K562 (cell line): ENCODE results near the gene MRPL41.

ENCODE experiments used
- CTCF ChIP-seq, 3 experiments: IDR thresholded peaks in 2 of 3; conservative IDR thresholded peaks in 1 of 3; 2 replicates each; pipeline ENCODE4 v1.5.1; 2011 to 2012; ENCODE audit warnings: low read length in 3 of 3, mild to moderate bottlenecking in 3 of 3, control low read depth in 2 of 3, improper control_type of control experiment in 1 of 3, inconsistent platforms in 1 of 3, low read depth in 1 of 3, mixed read lengths in 1 of 3, moderate library complexity in 1 of 3; ENCODE audit not compliant: insufficient read depth in 2 of 3
- CXXC5 ChIP-seq: fragments of 250-450 bp; sonication (Bioruptor Pico); IDR thresholded peaks from 2 replicates; pipeline ENCODE4 v1.8.0; 2022; ENCODE audit warnings: inconsistent platforms, mild to moderate bottlenecking, moderate library complexity
- EZH2 ChIP-seq: IDR thresholded peaks from 2 replicates; pipeline ENCODE4 v1.6.1; 2012; ENCODE audit warnings: low read depth, mild to moderate bottlenecking, inconsistent platforms, low read length, borderline replicate concordance
- FOXK2 ChIP-seq, 2 experiments: fragments of 450-650 bp; IDR thresholded peaks in 1 of 2; conservative IDR thresholded peaks in 1 of 2; 2 replicates each; pipeline ENCODE4 v1.6.1; 2016; ENCODE audit warnings: low read depth in 2 of 2, mild to moderate bottlenecking in 1 of 2
- PBX2 ChIP-seq, 2 experiments: IDR thresholded peaks in 1 of 2; conservative IDR thresholded peaks in 1 of 2; 2 replicates each; pipeline ENCODE4 v1.6.1; 2016; ENCODE audit warnings: low read depth in 2 of 2, mild to moderate bottlenecking in 1 of 2, missing compliant biosample characterization in 1 of 2, missing genetic modification characterization in 1 of 2, moderate library complexity in 1 of 2
- POLR2AphosphoS5 ChIP-seq: IDR thresholded peaks from 2 replicates; pipeline ENCODE4 v1.6.1; 2011; ENCODE audit warnings: mild to moderate bottlenecking, low read depth, low read length, moderate library complexity; ENCODE audit not compliant: control insufficient read depth, insufficient read depth
- SMC3 ChIP-seq: conservative IDR thresholded peaks from 2 replicates; pipeline ENCODE4 v1.6.1; 2011; ENCODE audit warnings: low read depth, low read length, improper control_type of control experiment; ENCODE audit not compliant: insufficient read depth
- ZKSCAN1 ChIP-seq: fragments of 150-350 bp; IDR thresholded peaks from 2 replicates; pipeline ENCODE4 v1.6.1; 2016; ENCODE audit warnings: low read depth, low read length

DNA sequence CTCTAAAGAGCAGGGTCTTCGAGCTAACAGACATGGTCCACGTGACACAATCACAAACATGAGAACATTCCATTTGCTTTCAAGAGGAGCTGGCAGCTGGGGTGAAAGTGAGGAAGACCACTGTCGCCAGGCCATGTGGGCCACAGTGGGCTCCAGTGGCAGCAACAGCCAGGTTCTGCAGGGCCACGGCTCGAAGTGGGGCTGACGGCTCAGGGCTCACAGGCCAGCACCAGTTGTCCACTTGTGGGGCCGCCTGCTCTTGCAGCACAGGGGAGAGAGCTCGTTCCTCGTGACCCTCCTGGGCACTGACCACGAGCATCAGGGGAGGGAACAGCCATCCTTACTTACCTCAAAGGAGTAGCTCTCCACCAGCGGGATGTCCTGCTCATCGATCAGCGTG, 36.6 kb downstream of the MRPL41 start:
- TF ChIP-seq CTCF (IDR thresholded peaks at IDR 0.05 in 2 of 3, conservative IDR thresholded peaks at IDR 0.05 in 1 of 3; ENCODE audit: insufficient read depth in 2 of 3, low read depth in 1 of 3, low read length in 3 of 3) (no peak), SMC3 (no peak), POLR2AphosphoS5 (no peak), CXXC5 (CRISPR knock-in tag) (no peak), EZH2 (no peak), FOXK2 (conservative IDR thresholded peaks at IDR 0.05 in 1 of 2, IDR thresholded peaks at IDR 0.05 in 1 of 2; ENCODE audit: low read depth in 2 of 2) (no peak), PBX2 (CRISPR knock-in tag; IDR thresholded peaks at IDR 0.05; ENCODE audit: low read depth) (no peak), PBX2 (tag; conservative IDR thresholded peaks at IDR 0.05; ENCODE audit: low read depth) (no peak), ZKSCAN1 (no peak)
